Erythroblast (primary cell): ENCODE data around the gene KLHDC3.

Experiments
- GATA1 ChIP-seq: IDR thresholded peaks from 2 replicates; pipeline ENCODE4 v1.6.1; 2011; ENCODE audit warnings: low read depth, mild to moderate bottlenecking, control low read depth, low read length, moderate library complexity
- POLR2A ChIP-seq: IDR thresholded peaks from 2 replicates; pipeline ENCODE4 v1.6.1; 2011; ENCODE audit warnings: mild to moderate bottlenecking, low read length

DNA sequence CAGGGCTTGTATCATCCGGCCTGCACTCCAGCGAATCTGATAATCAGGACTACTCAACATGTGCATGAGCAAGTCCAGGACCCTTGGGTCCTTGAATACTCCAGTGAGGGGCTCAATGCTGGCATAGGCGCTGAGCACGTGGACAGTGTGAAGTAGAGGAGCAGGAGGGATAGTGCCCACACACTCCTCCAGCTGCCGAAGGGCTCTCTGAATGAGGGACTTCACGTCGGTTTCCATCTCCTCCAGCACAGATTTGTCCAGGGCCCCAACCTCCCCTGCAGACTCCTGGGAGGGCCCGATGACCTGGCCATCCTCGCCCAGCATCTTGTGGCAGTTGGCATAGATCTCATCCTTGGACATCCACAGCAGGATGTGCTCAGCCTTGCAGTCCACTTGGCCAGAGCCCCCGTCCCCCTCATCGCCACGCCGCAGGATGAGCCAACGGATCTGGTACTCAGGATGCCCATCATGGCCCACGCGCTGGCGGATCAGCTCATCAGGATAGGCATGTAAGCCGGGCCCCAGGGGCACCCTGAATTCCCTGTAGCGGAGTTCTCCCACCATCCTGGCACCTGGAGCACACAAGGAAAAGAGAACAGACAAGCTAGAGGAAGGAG, 38.3 kb downstream of the KLHDC3 start:
- TF ChIP-seq POLR2A, result no peak
- TF ChIP-seq GATA1, result no peak
